Measurements from ENCODE around the gene WWOX. TPM values are rescaled to one million over a fixed set of nuclear protein-coding genes. Genes with fewer than 3 reads are reported as not detected.

Gene WWOX
- total and polyA plus RNA-seq, 2 of the 8 experiments (the other 6 are each of a cell fraction or from before 2014, with no cell fraction given), result 5.4 to 16.7 TPM

- H3K4ac ChIP-seq (replicated peaks; ENCODE audit: insufficient read length, low read depth, low read length), result no peak overlapping the region
- no peaks in the 10 kb centered on the region for H4K20me1 ChIP-seq (replicated peaks in 1 of 2; ENCODE audit: control insufficient read depth in 1 of 2, insufficient read depth in 2 of 2, low read length in 2 of 2)
- no peak overlapping the region for H4K5ac ChIP-seq (ENCODE audit: insufficient read length, low read depth, low read length)
- H3K36me3 ChIP-seq (ENCODE audit: control insufficient read depth in 2 of 4, insufficient read depth in 4 of 4, low read length in 3 of 4), result no peaks in the 10 kb centered on the region
- H3K56ac ChIP-seq (replicated peaks; ENCODE audit: insufficient read length, low read depth, low read length), result no peak overlapping the region
- TF ChIP-seq CREB1 (IDR thresholded peaks at IDR 0.05) (no peak), EGR1 (IDR thresholded peaks at IDR 0.05; ENCODE audit: borderline replicate concordance, low read depth, low read length) (no peak), RFX5 (IDR thresholded peaks at IDR 0.05; ENCODE audit: borderline replicate concordance, low read depth, low read length) (no peak), RAD21 (IDR thresholded peaks at IDR 0.05 in 1 of 2, conservative IDR thresholded peaks at IDR 0.05 in 1 of 2; ENCODE audit: low read depth in 2 of 2, low read length in 2 of 2) (no peak), ZNF274 (IDR thresholded peaks at IDR 0.05; ENCODE audit: borderline replicate concordance, extremely low read depth, low read length) (no peak), KDM5A (IDR thresholded peaks at IDR 0.05; ENCODE audit: low read length) (no peak), TAF1 (IDR thresholded peaks at IDR 0.05; ENCODE audit: low read depth, low read length) (no peak), BRCA1 (IDR thresholded peaks at IDR 0.05; ENCODE audit: low read depth, low read length) (no peak), KDM1A (IDR thresholded peaks at IDR 0.05; ENCODE audit: borderline replicate concordance, low read length) (no peak), SIRT6 (IDR thresholded peaks at IDR 0.05; ENCODE audit: low read length) (no peak), MAFK (IDR thresholded peaks at IDR 0.05; ENCODE audit: low read depth, low read length) (no peak), MAX (IDR thresholded peaks at IDR 0.05) (no peak)
- H2AK5ac ChIP-seq (ENCODE audit: low read depth, low read length), result no peak overlapping the region
- H3K4me2 ChIP-seq (ENCODE audit: insufficient read depth in 1 of 2, low read depth in 2 of 2, low read length in 2 of 2), result no peak overlapping the region
- peaks cover 0 to 6% (median 0%) of the 10 kb centered on the region in 4 experiments; a peak in 3 of 7 replicates for H3K4me1 ChIP-seq (replicated peaks in 1 of 4; ENCODE audit: control insufficient read depth in 3 of 4, insufficient read depth in 4 of 4, low read length in 3 of 4)
- CTCF ChIA-PET (ENCODE audit: partially characterized antibody), result interaction anchor here (0.6 kb wide), 1 partner anchor 148 kb away, joined by 3 read pairs; no protein-coding TSS in a partner anchor
- H3K18ac ChIP-seq (ENCODE audit: extremely low read depth, low read length), result no peak overlapping the region
- H3K23ac ChIP-seq (ENCODE audit: insufficient read length), result no peak overlapping the region
- no peak overlapping the region for H2BK15ac ChIP-seq (ENCODE audit: low read length)
- H3K4me3 ChIP-seq (ENCODE audit: extremely low read depth in 1 of 4, insufficient read depth in 2 of 4, low read depth in 3 of 4, low read length in 4 of 4), result no peak overlapping the region
- WGBS, 2 experiments (ENCODE audit: extremely low coverage in 1 of 2, insufficient coverage in 1 of 2, insufficient read length in 1 of 2, insufficient replicate concordance in 2 of 2, low coverage in 1 of 2, low lambda C conversion rate in 2 of 2, missing lambda C conversion rate in 1 of 2), result 83% methylated on average over 1 of the region's 1 CpG; no CpG with 5 or more reads in 1 of the 2 experiments
- H2AFZ ChIP-seq (ENCODE audit: low read length), result no peak overlapping the region
- no peak overlapping the region for H2BK5ac ChIP-seq (ENCODE audit: low read depth, low read length)
- H3K79me2 ChIP-seq (ENCODE audit: control insufficient read depth in 1 of 2, insufficient read depth in 2 of 2, low read length in 2 of 2), result no peaks in the 10 kb centered on the region
- H3K9ac ChIP-seq (replicated peaks in 1 of 4; ENCODE audit: extremely low read depth in 1 of 4, low read depth in 3 of 4, low read length in 3 of 4), result no peak overlapping the region
- no peak overlapping the region for H4K8ac ChIP-seq (ENCODE audit: extremely low read depth, insufficient read depth, low read length)
- no peaks in the 10 kb centered on the region for H3K23me2 ChIP-seq (ENCODE audit: low read depth, low read length)
- H2BK20ac ChIP-seq (ENCODE audit: low read length), result no peak overlapping the region
- no peak overlapping the region for H3K27ac ChIP-seq (ENCODE audit: low read depth, low read length)
- FAIRE-seq, result no peak
- no peak overlapping the region for H4K91ac ChIP-seq (replicated peaks; ENCODE audit: insufficient read length, low read length)
- POLR2A ChIA-PET (ENCODE audit: partially characterized antibody), result no interaction called here
- no peaks in the 10 kb centered on the region; a peak in 1 of 7 replicates for H3K27me3 ChIP-seq (replicated peaks in 1 of 4; ENCODE audit: control insufficient read depth in 3 of 4, extremely low read depth in 1 of 4, insufficient read depth in 3 of 4, low read length in 3 of 4)
- H2BK120ac ChIP-seq (replicated peaks; ENCODE audit: low read depth, low read length), result no peak overlapping the region
- no peaks in the 10 kb centered on the region for H3K79me1 ChIP-seq (ENCODE audit: low read depth, low read length)
- no peak for DNase-seq (ENCODE audit: low read depth in 1 of 2, low spot score in 2 of 2)
- H2BK12ac ChIP-seq (ENCODE audit: low read depth, low read length), result no peak overlapping the region
- H3K9me3 ChIP-seq (ENCODE audit: insufficient read depth in 2 of 2, low read depth in 1 of 2, low read length in 1 of 2), result no peaks in the 10 kb centered on the region
- no peak overlapping the region for H3K14ac ChIP-seq (ENCODE audit: insufficient read length)
Observed at GRCh38 chr16:79069633-79070032, 970.2 kb downstream of the WWOX start.

All from H1 (cell line).